Middle frontal gyrus (tissue), 1 donor: ENCODE measurements around the gene JMJD8.
A peak's percentile ranks its signal among the peaks of the same experiment; 100 is the strongest.

Source experiments
- DNase-seq: peaks from one replicate; pipeline ENCODE4 v3.0.0-alpha.2; 2015; ENCODE audit warnings: low spot score; ENCODE audit errors: extremely low spot score

The JMJD8 gene

GRCh38 chr16:709566-710499 is 25.7 kb upstream of the JMJD8 start:
- peak; percentile 79 for DNase-seq

GRCh38 chr16:708959-709358 is 24.8 kb upstream of the JMJD8 start:
- DNase-seq = no peak

GRCh38 chr16:708019-708418 is 23.9 kb upstream of the JMJD8 start:
- DNase-seq = no peak

- no peak for DNase-seq
Measured at GRCh38 chr16:707062-707538, 23.0 kb upstream of the JMJD8 start.

GRCh38 chr16:706189-707061 is 22.3 kb upstream of the JMJD8 start:
- no peak for DNase-seq

GRCh38 chr16:705431-706188 is 21.5 kb upstream of the JMJD8 start, which contains the start of gene FBXL16:
TSS of gene FBXL16 (minus strand) at chr16:705801. CDS start at chr16:697405, 8,396 bp downstream.
- no peak for DNase-seq

GRCh38 chr16:704552-705380 is 20.6 kb upstream of the JMJD8 start:
- DNase-seq = no peak

- DNase-seq = no peak
Measured at GRCh38 chr16:704047-704446, 19.9 kb upstream of the JMJD8 start.

GRCh38 chr16:703406-703805 is 19.3 kb upstream of the JMJD8 start:
- no peak for DNase-seq

GRCh38 chr16:702341-702740 is 18.2 kb upstream of the JMJD8 start:
- DNase-seq = no peak

GRCh38 chr16:700684-701584 is 16.8 kb upstream of the JMJD8 start:
- DNase-seq = no peak

GRCh38 chr16:698911-699671 is 15.0 kb upstream of the JMJD8 start:
- DNase-seq = no peak

- DNase-seq = no peak
Measured at GRCh38 chr16:695355-696089, 11.4 kb upstream of the JMJD8 start.

- DNase-seq = no peak
Measured at GRCh38 chr16:694863-695354, 10.8 kb upstream of the JMJD8 start.

- DNase-seq = no peak
Measured at GRCh38 chr16:694187-694862, 10.2 kb upstream of the JMJD8 start.

- no peak for DNase-seq
Measured at GRCh38 chr16:693766-694165, 9.6 kb upstream of the JMJD8 start.

GRCh38 chr16:693364-693763 is 9.2 kb upstream of the JMJD8 start:
- DNase-seq = no peak
